HG03521 (cell line): Measurements from ENCODE around the gene FHL1.

Experiments
- ATAC-seq: cut with Tn5 transposase; IDR thresholded peaks from one replicate; pipeline ENCODE4 v1.9.1; 2021; ENCODE audit warnings: mild to moderate bottlenecking, moderate library complexity; ENCODE audit not compliant: unreplicated experiment

FHL1 gene

GRCh38 chrX:136251041-136251991 lies 104.0 kb downstream of the FHL1 start, which contains the start of gene MAP7D3:
MAP7D3 (minus strand) TSS chrX:136251400; CDS start chrX:136251358, 42 bp downstream.
- peak; percentile 86 for ATAC-seq

- no peak for ATAC-seq
Observed at GRCh38 chrX:136255541-136255940, 108.2 kb downstream of the FHL1 start.

- no peak for ATAC-seq
Observed at GRCh38 chrX:136256026-136256425, 108.7 kb downstream of the FHL1 start.

- no peak for ATAC-seq
Observed at GRCh38 chrX:136258951-136259350, 111.6 kb downstream of the FHL1 start.

- no peak for ATAC-seq
Observed at GRCh38 chrX:136259543-136259942, 112.2 kb downstream of the FHL1 start.

GRCh38 chrX:136260776-136261175 lies 113.4 kb downstream of the FHL1 start:
- ATAC-seq, result no peak
